T-helper 1 cell treated with Interleukin-12 subunit alpha and Interleukin-12 subunit beta and Interleukin-4 antibody, amounts not matched to agents 30 μg/mL and 1 μg/mL, for 36 hours (primary cell): ENCODE results near the gene LARGE1.
"Not testable (repeated sequence)": the region's sequence is repeated elsewhere in the genome, so short reads cannot be mapped to it uniquely, and the experiment has no call there.

Experiments
- H3K27ac Mint-ChIP-seq: one replicate; pipeline ENCODE4 v1.8.0; 2021; ENCODE audit warnings: mild to moderate bottlenecking, mixed read lengths
- H3K27me3 Mint-ChIP-seq: one replicate; pipeline ENCODE4 v1.8.0; 2021; ENCODE audit warnings: low read depth, mixed read lengths
- H3K36me3 Mint-ChIP-seq: one replicate; pipeline ENCODE4 v1.8.0; 2021; ENCODE audit warnings: low read depth, mixed read lengths
- H3K4me1 Mint-ChIP-seq: one replicate; pipeline ENCODE4 v1.8.0; 2021; ENCODE audit warnings: low read depth, mixed read lengths
- H3K4me3 Mint-ChIP-seq: one replicate; pipeline ENCODE4 v1.8.0; 2021; ENCODE audit warnings: mild to moderate bottlenecking, moderate library complexity, mixed read lengths
- H3K9me3 Mint-ChIP-seq: one replicate; pipeline ENCODE4 v1.8.0; 2021; ENCODE audit warnings: mixed read lengths

LARGE1 gene

DNA sequence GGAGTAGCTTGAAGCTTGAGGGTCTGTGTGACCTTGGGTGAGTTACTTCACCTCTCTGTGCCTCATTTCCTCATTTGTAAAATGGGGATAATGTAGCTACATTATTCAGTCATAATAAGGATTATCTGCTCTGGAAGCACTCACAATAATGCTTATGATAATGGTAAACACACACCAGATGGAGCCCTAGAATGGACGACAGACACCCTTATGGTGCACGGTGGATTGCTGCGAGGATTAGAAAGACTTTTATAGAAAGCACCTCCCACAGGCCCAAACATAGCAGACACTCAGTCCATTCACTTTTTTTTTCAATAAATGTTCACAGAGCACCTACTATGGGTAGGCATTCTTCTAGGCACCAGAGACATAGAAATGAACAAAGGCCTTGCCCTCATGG, 53.8 kb downstream of the LARGE1 start:
- H3K27me3 Mint-ChIP-seq = no peaks in the 10 kb centered on the region
- H3K9me3 Mint-ChIP-seq = peaks cover 34% of the 10 kb centered on the region
- no peak overlapping the region for H3K4me3 Mint-ChIP-seq
- H3K4me1 Mint-ChIP-seq = no peaks in the 10 kb centered on the region
- no peak overlapping the region for H3K27ac Mint-ChIP-seq
- H3K36me3 Mint-ChIP-seq = no peaks in the 10 kb centered on the region

DNA sequence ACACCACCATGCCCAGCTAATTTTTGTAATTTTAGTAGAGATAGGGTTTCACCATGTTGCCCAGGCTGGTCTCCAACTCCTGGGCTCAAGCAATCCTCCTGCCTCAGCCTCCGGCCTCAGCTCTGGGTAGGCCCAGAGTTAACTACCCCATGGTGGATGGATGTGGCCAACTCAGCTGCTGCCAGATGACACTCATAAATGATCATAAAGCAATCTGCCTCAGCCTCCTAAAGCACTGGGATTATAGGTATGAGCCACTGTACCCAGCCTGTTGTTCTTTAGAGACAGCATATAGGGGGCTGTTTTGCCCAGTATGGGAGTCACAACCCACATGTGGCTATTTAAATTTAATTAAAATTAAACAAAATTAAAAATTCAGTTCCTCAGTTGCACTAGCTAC, 54.3 kb downstream of the LARGE1 start:
- Mint-ChIP-seq H3K36me3 (no peaks in the 10 kb centered on the region), H3K27ac (no peak overlapping the region), H3K9me3 (peaks cover 39% of the 10 kb centered on the region), H3K4me3 (no peak overlapping the region), H3K4me1 (no peaks in the 10 kb centered on the region), H3K27me3 (no peaks in the 10 kb centered on the region)

DNA sequence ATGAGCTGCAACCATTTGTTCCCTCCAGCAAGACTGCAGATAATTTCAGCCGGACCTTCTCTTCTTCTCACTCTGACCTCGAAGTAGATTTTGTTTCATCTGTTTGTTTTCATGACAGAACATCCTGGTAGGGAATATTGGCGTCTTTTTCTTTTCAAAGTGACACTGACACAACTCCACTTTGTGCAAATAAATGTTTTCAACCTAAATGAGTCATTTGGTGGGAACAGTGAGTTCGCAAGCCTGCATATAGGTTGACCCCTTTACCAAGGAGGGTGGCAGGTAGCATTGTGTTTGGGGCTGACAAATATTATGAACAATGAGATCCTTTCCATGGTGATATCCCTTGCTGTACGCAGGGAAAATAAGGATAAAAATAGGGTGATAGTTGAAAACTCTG, 55.0 kb downstream of the LARGE1 start:
- Mint-ChIP-seq H3K27me3 (no peaks in the 10 kb centered on the region), H3K27ac (no peak overlapping the region), H3K4me3 (no peak overlapping the region), H3K36me3 (no peaks in the 10 kb centered on the region), H3K4me1 (no peaks in the 10 kb centered on the region), H3K9me3 (peaks cover 40% of the 10 kb centered on the region)

DNA sequence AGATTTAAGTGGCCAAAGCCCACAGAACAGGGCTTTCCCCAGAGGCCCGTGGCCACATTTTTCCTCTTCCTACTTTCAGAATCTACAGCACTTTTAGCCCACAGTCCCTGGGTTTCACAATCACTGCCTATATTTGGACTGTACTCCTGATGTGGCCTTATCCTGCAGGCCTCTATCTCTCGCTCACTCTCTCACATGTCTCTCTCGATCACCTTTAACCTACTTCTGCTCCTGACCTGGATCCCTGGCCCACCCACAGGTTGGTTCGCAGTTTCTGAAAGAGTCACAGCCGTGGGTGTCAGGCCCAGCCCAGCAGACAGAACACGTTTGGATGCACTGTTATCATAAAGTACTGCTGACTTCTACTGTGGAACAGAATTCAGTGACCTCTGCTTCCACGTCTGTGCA, 55.5 kb downstream of the LARGE1 start:
- no peaks in the 10 kb centered on the region for H3K4me1 Mint-ChIP-seq
- H3K4me3 Mint-ChIP-seq = no peak overlapping the region
- H3K36me3 Mint-ChIP-seq = no peaks in the 10 kb centered on the region
- H3K27me3 Mint-ChIP-seq = no peaks in the 10 kb centered on the region
- no peak overlapping the region for H3K27ac Mint-ChIP-seq
- H3K9me3 Mint-ChIP-seq = peaks cover 40% of the 10 kb centered on the region

DNA sequence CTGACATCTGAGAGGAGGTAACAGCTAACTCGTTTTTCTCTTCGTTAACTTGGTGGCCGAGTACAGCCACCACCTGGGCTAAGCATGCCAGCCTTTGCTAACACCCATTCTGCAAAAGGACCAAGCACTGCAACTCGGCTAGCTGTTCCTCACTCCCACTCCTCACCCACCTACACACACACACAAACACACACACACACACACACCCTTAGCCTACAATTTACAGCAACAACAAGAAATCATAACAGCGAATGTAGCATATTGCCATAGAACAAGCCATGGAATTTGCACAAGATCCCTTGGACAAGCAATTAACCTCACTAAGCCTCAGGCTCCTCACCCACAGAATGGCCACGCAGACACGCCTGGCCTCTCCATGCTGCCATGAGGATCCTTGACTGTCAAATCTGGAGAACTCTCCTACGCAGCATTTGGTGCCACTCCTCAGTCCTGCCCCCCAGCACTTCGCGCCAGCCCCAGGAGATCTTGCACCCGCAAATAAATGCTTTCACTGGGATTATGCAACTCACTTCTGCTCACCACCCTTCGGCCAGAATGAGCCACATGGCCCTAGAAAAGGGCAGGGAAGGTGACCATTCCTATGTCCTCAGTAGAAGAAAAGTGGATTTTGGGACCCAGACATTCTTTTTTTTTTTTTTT, 58.9 kb downstream of the LARGE1 start:
- Mint-ChIP-seq H3K27me3 (no peaks in the 10 kb centered on the region), H3K4me1 (no peaks in the 10 kb centered on the region), H3K4me3 (no peak overlapping the region), H3K9me3 (peaks cover 30% of the 10 kb centered on the region), H3K36me3 (no peaks in the 10 kb centered on the region), H3K27ac (no peak overlapping the region)

DNA sequence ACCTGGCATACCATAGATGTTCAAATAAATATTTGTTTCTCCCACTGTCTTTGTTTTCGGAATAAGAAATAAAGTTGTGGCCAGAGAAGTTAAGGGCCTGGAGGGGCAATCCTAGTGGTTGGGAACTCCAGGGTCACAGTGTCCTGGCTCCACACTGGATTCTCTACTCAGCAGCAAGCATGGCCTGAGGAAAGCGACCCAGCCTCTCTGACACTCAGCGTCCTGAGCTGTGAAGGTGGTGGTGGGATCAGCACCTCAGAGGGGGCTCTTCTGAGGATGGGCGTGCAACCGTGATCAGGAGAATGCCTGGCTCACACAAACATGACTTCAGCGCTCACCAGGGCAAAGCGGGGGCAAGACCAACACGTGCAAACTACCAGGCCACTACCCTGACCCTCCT, 59.9 kb downstream of the LARGE1 start:
- H3K4me3 Mint-ChIP-seq = no peak overlapping the region
- H3K27me3 Mint-ChIP-seq = no peaks in the 10 kb centered on the region
- H3K27ac Mint-ChIP-seq = no peak overlapping the region
- H3K4me1 Mint-ChIP-seq = no peaks in the 10 kb centered on the region
- no peaks in the 10 kb centered on the region for H3K36me3 Mint-ChIP-seq
- H3K9me3 Mint-ChIP-seq = peaks cover 29% of the 10 kb centered on the region

DNA sequence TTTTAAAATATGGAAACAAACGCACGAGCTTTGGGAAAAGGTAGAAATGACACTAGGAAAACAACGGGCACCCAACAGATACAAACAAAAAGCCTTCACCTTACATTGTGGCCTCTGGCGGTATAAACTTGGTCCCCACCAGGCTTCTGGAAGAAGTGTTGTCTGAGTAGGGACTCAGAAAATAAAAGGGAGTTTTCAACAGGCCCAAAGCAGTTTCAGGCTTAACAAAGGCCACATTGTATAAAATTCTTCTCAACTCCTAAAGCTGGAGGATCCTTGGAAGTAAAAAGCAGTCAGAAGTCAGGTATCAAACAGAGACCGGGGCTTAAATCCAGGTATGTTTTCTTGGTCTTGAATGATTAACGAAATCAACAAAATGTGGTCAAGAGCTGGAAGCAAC, 61.0 kb downstream of the LARGE1 start:
- Mint-ChIP-seq H3K4me1 (no peaks in the 10 kb centered on the region), H3K27ac (no peak overlapping the region), H3K27me3 (no peaks in the 10 kb centered on the region), H3K36me3 (no peaks in the 10 kb centered on the region), H3K9me3 (peaks cover 20% of the 10 kb centered on the region), H3K4me3 (no peak overlapping the region)

DNA sequence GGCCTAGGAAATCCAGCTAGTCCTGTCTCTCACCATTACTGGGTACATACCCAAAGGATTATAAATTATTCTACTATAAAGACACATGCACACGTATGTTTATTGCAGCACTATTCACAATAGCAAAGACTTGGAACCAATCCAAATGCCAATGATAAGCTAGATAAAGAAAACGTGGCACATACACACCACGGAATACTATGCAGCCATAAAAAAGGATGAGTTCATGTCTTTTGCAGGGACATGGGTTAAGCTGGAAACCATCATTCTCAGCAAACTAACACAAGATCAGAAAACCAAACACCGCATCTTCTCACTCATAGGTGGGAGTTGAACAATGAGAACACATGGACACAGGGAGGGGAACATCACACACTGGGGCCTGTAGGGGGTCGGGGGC, 61.6 kb downstream of the LARGE1 start:
- H3K4me1 Mint-ChIP-seq, H3K27me3 Mint-ChIP-seq, H3K27ac Mint-ChIP-seq, H3K36me3 Mint-ChIP-seq, H3K4me3 Mint-ChIP-seq: not testable (repeated sequence)
- H3K9me3 Mint-ChIP-seq = peaks cover 18% of the 10 kb centered on the region

DNA sequence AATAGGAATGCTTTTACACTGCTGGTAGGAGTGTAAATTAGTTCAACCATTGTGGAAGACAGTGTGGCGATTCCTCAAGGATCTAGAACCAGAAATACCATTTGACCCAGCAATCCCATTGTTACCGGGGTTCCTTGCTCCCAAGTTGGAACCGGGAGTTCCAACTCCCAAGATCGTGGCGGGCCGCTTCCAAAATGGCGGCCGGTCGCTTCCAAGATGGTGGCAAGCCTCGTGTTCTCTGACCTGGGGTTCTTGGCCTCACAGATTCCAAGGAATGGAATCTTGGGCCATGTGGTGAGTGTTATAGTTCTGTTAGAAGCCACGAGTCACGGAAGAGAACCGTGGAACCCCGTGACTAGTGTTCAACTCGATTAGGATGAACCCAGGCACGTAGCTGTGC, 62.5 kb downstream of the LARGE1 start:
- H3K27me3 Mint-ChIP-seq, H3K36me3 Mint-ChIP-seq, H3K4me3 Mint-ChIP-seq, H3K4me1 Mint-ChIP-seq, H3K27ac Mint-ChIP-seq: not testable (repeated sequence)
- H3K9me3 Mint-ChIP-seq = peaks cover 18% of the 10 kb centered on the region

DNA sequence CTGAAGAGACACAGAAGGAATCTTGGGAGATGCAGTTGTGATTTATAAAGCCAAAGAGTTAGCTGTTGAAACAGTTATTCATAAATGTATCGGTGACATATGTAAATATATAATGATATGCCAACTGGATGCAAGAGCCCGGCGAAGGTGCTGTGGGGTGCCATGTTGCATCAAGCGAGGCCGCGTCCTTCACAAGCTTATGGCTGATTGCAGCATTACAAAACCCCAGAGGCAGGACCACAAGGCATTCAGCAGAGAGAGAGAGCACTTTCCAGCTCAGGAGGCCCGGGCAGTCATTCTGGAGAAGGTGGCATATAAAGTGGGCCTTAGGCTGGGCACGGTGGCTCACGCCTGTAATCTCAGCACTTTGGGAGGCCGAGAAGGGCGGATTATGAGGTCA, 65.6 kb downstream of the LARGE1 start:
- no peak overlapping the region for H3K27ac Mint-ChIP-seq

DNA sequence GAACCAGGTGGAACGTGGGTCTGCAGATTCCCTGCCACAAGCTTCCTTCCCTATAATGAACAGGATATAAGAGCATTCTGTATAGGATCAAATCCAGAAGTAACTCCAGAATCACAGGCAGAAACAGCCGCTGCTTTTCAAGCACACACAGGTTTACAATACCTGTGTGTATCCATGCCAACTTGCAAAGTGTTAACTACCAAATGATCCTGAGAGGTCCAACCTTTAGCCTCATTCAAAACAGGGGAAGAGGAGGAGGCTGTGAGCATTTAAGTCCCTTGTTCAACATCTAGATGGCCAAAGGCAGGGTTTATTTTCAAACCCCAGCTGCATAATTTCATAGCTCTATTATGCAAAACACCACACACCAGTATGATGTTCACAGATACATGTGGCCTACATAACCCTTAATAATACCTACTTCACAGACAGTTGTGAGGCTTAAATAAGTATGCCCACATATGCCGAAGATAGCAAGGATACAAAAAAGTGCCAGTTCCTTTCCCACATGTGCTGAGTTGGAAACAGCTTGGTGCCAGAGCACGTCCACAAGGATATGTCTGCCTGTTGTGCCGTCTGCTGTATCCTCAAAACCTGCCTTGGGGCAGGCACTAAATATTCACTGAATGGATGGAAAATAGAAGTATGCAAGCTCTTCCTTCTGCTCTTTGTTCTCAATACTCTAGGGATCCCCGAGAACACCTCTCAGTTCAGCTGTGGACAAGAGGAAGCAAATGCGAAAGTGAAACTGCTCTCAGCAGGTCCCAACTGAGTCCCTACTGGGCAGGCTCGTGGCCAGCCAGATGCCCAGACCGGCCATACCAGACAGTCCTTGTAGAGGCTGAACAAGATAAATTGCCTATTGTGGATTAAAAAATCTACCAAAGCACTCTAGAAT, 66.8 kb downstream of the LARGE1 start:
- Mint-ChIP-seq H3K4me1 (peaks cover 4% of the 10 kb centered on the region), H3K27me3 (no peaks in the 10 kb centered on the region), H3K27ac (no peak overlapping the region), H3K4me3 (peak overlapping the region; percentile 38), H3K9me3 (peaks cover 26% of the 10 kb centered on the region), H3K36me3 (no peaks in the 10 kb centered on the region)

More for the DNA sequence above, 65.6 kb downstream of the LARGE1 start:
- Mint-ChIP-seq H3K36me3 (no peaks in the 10 kb centered on the region), H3K27me3 (no peaks in the 10 kb centered on the region), H3K9me3 (peaks cover 20% of the 10 kb centered on the region), H3K4me3 (no peak overlapping the region), H3K4me1 (peaks cover 4% of the 10 kb centered on the region)

DNA sequence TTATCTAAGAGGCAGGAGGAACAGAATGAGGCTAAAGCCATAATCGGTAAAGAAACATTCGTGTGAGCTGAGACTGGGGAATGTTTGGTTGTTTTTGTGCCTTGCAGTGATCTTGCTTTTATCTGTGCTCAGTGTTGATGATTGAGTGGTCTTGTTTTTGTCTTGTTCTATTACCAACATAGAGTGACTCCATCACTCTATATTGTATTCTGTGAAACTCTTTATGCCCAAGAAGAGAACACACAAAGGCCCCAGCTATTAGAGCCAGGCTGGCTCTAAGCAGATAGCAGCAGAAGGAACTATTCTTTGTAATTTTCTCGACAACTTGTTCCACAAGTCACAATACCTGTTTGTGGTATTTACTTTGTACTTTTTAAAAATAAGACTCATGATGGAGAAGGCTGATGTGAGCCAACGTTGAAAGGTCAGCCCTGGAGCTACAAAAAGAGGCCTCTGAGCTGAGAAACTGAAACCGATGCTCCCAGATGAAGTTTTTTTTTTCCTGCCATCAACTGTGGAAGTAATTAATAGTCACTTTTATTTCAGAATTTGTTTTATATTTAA, 68.4 kb downstream of the LARGE1 start:
- H3K27me3 Mint-ChIP-seq = no peaks in the 10 kb centered on the region
- H3K27ac Mint-ChIP-seq = no peak overlapping the region
- H3K36me3 Mint-ChIP-seq = no peaks in the 10 kb centered on the region
- peaks cover 29% of the 10 kb centered on the region for H3K9me3 Mint-ChIP-seq
- H3K4me3 Mint-ChIP-seq = no peak overlapping the region
- H3K4me1 Mint-ChIP-seq = peaks cover 4% of the 10 kb centered on the region

DNA sequence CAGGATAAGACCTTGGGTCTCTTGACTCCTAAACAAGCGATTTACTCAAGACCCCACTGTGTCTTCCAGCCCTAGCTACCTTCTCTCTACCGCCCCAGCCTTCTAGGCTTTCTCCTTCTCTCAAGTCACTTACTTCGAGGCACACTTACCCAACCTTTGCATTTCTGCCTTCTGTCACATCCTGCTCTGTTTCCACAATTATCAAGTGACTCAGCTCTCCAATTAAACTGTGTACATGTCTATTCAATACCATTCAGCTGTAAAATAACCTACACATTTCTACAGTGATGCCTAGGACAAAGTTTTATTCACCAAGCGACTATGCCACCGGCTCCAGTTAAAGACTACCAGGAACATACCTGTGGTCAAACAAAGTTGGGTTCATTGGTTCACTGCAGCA, 69.0 kb downstream of the LARGE1 start:
- Mint-ChIP-seq H3K27ac (no peak overlapping the region), H3K9me3 (peaks cover 33% of the 10 kb centered on the region), H3K4me1 (peaks cover 4% of the 10 kb centered on the region), H3K36me3 (no peaks in the 10 kb centered on the region), H3K4me3 (no peak overlapping the region), H3K27me3 (no peaks in the 10 kb centered on the region)

DNA sequence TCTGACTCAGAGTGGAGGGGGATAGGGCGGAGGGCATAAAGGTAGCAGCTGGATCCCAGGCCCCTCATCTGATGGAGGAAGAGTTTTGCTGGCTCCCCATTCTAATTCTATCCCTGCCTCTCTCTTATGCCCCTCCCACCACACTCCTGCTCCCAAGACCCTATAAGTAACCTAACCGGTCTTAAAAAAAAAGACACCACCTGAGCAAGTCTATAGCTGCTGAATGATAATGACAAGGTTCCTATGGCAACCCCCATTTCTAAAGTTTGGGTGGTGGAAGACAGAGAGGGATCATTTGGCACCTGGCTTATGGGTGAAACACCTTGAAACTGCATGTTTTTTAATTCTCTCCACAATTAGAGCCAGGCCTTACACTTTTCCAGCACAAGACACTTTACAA, 69.6 kb downstream of the LARGE1 start:
- Mint-ChIP-seq H3K4me3 (no peak overlapping the region), H3K9me3 (peaks cover 38% of the 10 kb centered on the region), H3K4me1 (peaks cover 4% of the 10 kb centered on the region), H3K27ac (no peak overlapping the region), H3K36me3 (no peaks in the 10 kb centered on the region), H3K27me3 (no peaks in the 10 kb centered on the region)

DNA sequence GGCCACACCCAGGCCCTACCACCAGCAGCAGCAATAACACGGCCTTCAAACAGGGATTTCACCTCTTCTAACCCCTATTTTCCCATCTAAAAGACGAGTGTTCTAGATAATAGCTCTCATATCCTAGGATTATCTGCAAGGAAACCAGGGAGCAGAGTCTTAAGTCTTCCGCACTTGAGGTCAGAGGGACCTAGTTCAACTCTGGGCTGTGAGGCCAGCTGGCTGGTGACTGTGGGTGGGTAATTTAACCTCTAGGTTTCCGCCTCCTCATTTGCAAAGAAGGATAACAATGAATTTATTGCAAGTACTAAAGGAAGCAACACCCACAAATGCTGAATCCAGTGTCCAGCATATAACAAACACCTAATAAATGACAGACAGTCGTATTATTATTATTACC, 70.1 kb downstream of the LARGE1 start:
- H3K9me3 Mint-ChIP-seq = peaks cover 41% of the 10 kb centered on the region
- H3K4me1 Mint-ChIP-seq = peaks cover 4% of the 10 kb centered on the region
- H3K4me3 Mint-ChIP-seq = no peak overlapping the region
- no peak overlapping the region for H3K27ac Mint-ChIP-seq
- H3K27me3 Mint-ChIP-seq = no peaks in the 10 kb centered on the region
- H3K36me3 Mint-ChIP-seq = no peaks in the 10 kb centered on the region
